HG02763 (cell line): Measurements from ENCODE around the gene LRRC7.

Source experiments
- ATAC-seq: cut with Tn5 transposase; IDR thresholded peaks from one replicate; pipeline ENCODE4 v1.9.1; 2021; ENCODE audit warnings: mild to moderate bottlenecking, moderate library complexity; ENCODE audit not compliant: unreplicated experiment

Gene LRRC7

GRCh38 chr1:69755647-69756046, 187.9 kb downstream of the LRRC7 start:
- ATAC-seq, result no peak

- no peak for ATAC-seq
These were observed 198.2 kb downstream of the LRRC7 start for GRCh38 chr1:69765951-69766350.

- ATAC-seq, result no peak
These were observed 198.9 kb downstream of the LRRC7 start for GRCh38 chr1:69766431-69767180.

- no peak for ATAC-seq
These were observed 208.8 kb downstream of the LRRC7 start for GRCh38 chr1:69776555-69776954.

GRCh38 chr1:69777423-69777822, 209.7 kb downstream of the LRRC7 start:
- no peak for ATAC-seq

GRCh38 chr1:69777971-69778370, 210.2 kb downstream of the LRRC7 start:
- no peak for ATAC-seq

GRCh38 chr1:69787151-69787550, 219.4 kb downstream of the LRRC7 start:
- ATAC-seq, result no peak

GRCh38 chr1:69791311-69791710, 223.6 kb downstream of the LRRC7 start:
- ATAC-seq, result no peak

- ATAC-seq, result no peak
These were observed 227.1 kb downstream of the LRRC7 start for GRCh38 chr1:69794831-69795230.

GRCh38 chr1:69814926-69815325, 247.2 kb downstream of the LRRC7 start:
- ATAC-seq, result no peak

- ATAC-seq, result no peak
These were observed 257.2 kb downstream of the LRRC7 start for GRCh38 chr1:69824932-69825331.

GRCh38 chr1:69827732-69828131, 260.0 kb downstream of the LRRC7 start:
- no peak for ATAC-seq

GRCh38 chr1:69833536-69833935, 265.8 kb downstream of the LRRC7 start:
- ATAC-seq, result no peak

- no peak for ATAC-seq
These were observed 266.6 kb downstream of the LRRC7 start for GRCh38 chr1:69834336-69834735.

GRCh38 chr1:69835955-69836354, 268.2 kb downstream of the LRRC7 start:
- no peak for ATAC-seq

- ATAC-seq, result no peak
These were observed 269.4 kb downstream of the LRRC7 start for GRCh38 chr1:69836971-69837636.

GRCh38 chr1:69842326-69842725, 274.6 kb downstream of the LRRC7 start:
- ATAC-seq, result no peak

- ATAC-seq, result no peak
These were observed 277.9 kb downstream of the LRRC7 start for GRCh38 chr1:69845655-69846054.

- ATAC-seq, result no peak
These were observed 278.5 kb downstream of the LRRC7 start for GRCh38 chr1:69846267-69846666.

- ATAC-seq, result no peak
These were observed 279.9 kb downstream of the LRRC7 start for GRCh38 chr1:69847670-69848069.

GRCh38 chr1:69852151-69852550, 284.4 kb downstream of the LRRC7 start:
- no peak for ATAC-seq

- no peak for ATAC-seq
These were observed 285.0 kb downstream of the LRRC7 start for GRCh38 chr1:69852706-69853105.

GRCh38 chr1:69858534-69858933, 290.8 kb downstream of the LRRC7 start:
- ATAC-seq, result no peak
